NCI-H82 treated with DMSO at 0.1 percent for 48 hours (cell line): ENCODE results near the gene DGLUCY.
"Not testable (repeated sequence)": the region's sequence is repeated elsewhere in the genome, so short reads cannot be mapped to it uniquely, and the experiment has no call there.

Experiments
- DNase-seq: peaks from one replicate; lab custom pipeline; 2025; ENCODE audit not compliant: unreplicated experiment; lab: John Stamatoyannopoulos, UW

Gene DGLUCY

DNA sequence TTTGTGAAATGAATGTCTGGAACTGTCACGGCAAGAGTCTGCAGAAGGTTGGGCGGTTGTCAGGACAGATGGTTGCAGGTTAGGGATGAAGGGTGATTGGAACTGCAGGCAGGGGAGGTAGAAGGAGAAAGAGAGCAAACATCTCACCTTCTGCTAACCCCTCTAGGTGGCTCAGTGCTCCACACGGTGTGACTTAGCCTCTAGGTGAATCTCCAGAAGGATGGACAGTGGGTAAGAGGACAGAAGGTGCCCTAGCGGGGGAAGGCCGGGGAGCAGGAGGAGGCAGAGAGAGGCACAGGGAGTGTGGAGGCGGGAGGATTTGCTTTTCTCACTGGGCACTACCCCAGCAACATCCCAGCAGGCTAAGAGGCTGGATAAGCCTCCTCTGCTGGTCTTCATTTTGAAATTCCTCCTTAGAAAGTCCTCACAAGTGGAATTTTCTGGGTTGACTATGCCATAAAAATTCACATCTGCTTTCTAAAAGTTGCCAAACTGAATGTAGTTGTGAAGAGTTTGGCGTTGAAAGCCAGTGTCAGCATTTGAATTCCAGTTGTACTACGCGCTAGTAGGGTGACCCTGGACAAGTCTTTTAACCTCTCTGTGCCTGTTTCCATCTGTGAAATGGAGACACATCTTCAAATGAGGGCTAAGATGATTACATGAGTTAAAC, 141.3 kb downstream of the DGLUCY start:
- no peak for DNase-seq

DNA sequence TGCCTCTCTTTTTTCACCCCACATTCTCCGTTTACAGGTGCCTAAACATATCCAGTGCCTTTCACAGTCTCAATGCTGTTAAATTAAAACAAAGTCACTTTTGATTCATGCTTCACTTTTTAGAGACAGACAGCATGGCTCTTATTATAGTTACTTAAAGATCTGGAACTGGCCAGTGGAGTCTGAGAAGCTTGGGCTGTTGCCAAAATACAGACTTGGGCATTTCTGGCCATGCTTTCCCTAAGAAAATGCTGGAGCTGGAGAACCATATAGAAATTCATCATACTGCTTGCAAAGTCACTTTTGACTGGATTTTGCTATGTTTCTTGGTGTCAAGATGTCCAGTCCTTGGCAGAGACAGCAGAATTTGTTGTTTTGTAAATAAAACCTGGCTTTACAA, 142.8 kb downstream of the DGLUCY start:
- DNase-seq, result no peak

DNA sequence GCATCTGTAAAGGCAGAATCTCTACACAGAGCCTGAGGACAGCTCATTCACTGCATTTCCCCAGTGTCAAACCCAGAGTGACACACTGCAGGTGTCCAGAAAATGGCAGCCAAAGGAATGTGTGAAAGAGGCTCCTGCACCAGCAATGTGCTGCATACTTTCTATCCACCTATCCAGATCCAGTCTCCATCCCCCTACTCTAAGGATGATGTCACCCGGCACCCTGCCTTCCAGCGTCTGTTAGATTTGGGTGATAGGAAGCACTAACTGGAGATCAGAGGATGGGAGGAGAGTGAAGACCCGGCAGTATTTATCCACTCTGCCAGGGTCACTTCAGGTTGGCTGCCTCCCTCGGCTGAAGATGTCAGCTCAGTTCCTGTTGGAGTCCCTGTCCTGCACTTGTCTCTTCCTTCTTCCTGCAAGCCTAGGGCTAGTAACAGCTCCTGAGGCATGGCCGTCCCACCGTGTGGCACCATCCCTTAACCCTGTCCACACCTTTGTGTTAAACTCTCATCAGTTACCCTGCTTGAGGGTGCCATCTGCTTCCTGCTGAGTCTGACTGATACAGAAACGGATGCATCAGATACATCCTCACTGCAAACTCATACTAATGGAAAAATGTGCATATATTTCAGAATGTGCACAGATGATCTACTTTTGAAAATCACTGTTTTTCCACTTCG, 143.6 kb downstream of the DGLUCY start:
- DNase-seq, result no peak

DNA sequence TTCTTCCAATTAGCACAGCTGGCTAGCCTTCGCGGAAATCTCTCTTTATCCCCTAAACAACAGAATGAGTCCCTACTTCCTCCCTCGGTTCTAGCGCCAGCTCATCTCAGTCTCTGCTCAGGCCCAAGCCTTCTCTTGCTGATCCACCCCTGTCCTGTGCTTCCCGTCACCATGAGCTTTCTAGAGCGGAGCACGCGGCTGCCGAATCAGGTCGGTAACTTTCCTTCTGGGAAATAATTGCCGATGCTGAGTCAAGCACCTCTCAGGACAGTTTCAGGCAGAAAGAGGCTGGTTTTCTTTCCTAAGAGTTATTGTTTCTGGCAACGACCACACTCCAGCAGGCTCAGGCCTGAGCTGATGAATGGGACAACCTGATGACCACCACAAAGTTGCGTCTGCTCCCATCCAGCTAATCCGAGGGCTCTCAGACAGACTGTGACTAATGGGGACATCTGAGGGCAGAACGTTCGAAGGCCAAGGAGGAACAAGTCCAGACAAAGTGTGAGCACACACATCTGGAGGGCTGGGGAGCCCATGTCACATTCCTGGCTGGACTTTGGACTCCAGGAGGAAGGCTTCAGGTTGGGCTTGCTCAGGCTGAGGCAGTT, 144.2 kb downstream of the DGLUCY start:
- no peak for DNase-seq

DNA sequence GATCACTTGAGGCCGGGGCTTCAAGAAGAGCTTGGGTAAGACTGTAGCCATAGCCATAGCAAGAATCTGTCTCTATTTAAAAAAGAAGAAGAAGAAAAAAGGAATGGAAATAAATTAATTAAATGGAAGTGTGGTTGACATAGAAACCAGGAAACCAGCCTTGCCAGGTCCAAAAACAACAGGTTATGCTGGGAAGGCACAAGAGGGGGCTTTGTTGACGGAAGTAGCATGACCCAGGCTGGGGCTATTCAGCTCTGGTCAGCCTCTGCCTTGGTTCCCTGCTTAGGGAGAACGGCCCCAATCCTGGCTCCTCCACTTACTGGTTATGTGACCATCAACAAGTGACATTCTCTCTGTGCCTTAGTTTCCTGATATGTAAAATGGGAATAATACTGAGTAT, 145.0 kb downstream of the DGLUCY start:
- DNase-seq, result no peak

DNA sequence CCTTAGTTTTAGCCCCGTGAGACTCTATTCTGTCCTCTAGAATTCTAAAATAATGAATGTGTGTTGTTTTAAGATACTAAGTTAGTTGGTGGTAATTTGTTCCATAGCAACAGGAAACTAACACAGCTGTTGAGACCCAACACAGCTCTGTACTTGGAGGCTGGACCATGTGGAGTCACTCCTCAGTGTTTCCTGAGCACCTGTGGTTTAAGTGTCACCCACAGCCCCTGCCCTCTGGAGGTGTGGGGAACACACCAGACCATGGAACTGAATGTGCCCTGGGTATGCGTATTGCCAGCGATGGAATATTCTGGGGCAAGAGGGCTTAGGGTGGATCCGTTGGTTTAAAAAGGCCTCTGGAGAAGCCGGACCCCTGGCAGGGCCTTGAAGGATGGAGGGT, 147.2 kb downstream of the DGLUCY start:
- DNase-seq, result no peak

DNA sequence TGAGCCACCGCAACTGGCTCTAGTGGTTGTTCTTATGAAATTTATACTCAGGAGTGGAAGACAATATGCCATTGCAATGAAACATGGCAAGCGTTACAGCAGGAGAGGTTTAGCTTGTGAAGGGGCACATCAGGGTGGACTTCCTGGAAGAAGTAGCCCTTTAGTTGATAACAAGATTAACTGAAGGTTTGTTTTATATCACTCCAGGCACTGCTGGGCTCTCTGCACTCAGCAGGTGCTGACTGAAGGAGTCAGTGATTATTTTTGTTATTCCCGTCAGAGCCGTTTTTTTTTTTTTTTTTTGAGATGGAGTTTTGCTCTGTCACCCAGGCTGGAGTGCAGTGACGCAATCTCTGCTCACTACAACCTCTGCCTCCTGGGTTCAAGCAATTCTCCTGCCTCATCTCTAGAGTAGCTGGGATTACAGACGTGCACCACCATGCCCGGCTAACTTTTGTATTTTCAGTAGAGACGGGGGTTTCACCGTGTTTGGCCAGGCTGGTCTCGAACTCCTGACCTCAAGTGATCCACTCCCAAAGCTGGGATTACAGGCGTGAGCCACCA, 148.2 kb downstream of the DGLUCY start:
- DNase-seq, result no peak

DNA sequence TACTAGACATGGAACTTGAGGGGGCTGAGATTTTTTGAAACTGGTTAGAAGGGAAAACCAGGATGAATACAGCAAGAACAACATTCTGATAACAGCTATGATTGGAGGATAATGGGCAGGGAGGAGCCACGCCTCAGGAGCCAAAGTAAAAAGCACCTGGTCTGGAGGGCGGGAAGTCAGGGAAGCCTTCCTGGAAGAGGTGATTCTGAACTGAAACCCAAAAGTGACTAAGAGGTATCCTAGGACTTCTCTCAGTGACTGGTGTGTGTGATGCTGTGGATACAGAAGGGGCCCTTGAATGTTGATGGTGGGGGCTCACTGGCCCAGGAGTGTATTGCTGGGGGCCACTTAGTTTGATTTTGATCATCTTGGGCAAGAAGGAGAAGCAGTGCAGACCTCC, 149.5 kb downstream of the DGLUCY start:
- no peak for DNase-seq

DNA sequence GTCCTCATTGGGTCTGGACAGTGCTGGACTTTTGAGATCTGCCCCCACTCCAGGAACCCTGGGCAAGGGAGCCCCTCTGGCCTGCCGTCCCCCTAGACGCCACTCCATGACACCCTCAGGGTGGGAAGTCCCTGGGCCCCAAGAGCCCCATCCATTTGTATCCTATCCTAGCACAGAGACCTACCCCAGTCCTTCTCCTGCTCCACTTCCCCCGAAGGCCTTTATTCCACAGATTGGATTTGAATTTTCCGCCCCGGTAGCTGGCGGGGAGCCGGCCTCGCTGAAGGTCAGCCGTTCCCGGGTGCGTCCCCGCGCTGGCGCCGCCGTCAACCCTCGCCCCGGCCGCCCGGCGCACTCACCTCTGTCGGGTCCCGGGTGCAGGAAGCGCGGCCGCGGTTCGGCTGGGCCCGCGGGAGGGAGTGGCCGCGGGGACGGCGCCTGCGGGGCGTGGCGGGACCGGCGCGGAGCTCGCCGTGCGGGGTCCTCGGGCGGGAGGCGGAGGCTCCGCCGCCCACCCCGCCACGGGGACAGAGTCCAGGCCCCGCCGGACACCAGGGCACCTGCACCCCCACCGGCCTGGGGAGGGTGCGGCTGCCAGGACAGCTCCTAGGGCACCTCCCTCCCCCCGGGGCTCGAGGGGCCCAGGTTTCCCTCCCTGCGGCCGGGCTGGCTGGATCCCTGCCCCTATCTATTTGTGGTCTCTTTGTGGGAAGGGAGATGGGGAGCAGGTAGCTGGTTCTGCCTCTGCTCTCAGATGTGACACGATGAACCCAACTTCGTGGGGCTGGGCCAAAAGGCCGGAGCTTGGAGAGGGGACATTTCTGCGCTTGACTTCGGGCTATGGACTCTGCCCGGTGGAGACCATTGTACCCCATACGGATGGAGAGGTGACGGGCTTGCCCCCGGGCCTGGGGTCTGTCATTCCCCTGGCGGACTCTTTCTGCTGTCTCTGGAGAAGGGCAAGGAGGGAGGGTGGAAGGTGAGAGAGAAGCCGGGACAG, 150.6 kb downstream of the DGLUCY start:
- DNase-seq, result no peak

DNA sequence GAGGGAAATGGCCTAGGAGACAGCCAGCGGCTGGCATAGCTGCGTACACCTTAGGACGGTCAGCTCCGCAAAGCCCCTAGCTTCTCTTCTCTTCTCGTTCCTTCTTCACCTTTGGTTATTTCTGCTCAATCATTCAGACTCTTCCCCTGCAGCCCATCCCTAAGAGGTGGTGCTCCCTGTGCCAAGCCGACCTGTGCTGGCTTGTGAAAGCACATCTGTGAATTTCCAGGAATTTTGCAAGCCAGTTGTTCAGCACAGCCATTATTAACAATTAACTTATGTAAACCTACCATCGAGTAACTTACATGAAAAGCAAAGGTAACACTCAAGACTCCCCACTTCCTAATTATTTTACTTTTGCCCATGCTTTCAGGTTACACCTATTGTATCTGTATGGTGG, 151.5 kb downstream of the DGLUCY start:
- no peak for DNase-seq

DNA sequence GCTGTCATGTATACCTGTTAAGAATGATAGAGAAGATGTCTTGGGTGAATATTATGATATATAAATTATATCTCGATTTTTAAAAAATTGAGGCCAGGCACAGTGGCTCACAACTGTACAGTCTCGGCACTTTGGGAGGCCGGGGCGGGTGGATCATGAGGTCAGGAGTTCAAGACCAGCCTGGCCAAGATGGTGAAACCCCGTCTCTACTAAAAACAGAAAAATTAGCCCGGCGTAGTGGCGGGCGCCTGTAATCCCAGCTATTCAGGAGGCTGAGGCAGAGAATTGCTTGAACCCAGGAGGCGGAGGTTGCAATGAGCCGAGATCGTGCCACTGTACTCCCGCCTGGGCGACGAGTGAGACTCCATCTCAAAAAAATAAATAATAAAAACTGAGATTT, 152.4 kb downstream of the DGLUCY start:
- DNase-seq, result not testable (repeated sequence)

DNA sequence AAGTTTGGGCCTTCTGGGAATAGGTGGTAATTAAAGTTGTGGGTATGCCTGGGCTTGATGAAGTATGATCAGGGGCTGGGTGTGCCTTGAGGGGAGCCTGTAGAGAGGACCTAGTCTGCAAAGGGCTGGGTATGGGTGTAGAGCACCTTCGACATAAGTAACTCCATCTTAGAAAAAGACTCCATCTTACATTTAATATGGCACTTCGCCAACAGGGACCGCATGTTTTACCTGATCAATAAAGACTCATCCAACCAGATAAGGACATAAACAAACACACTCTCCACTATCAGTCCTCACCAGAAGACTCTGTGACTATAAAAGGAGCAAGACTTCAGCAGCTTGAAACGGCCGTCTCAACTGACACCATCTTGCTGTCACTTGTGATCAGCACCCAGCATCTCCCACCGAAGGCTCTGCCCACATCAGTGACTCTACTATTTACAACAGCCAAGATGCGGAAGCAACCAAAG, 154.1 kb downstream of the DGLUCY start:
- DNase-seq, result no peak

DNA sequence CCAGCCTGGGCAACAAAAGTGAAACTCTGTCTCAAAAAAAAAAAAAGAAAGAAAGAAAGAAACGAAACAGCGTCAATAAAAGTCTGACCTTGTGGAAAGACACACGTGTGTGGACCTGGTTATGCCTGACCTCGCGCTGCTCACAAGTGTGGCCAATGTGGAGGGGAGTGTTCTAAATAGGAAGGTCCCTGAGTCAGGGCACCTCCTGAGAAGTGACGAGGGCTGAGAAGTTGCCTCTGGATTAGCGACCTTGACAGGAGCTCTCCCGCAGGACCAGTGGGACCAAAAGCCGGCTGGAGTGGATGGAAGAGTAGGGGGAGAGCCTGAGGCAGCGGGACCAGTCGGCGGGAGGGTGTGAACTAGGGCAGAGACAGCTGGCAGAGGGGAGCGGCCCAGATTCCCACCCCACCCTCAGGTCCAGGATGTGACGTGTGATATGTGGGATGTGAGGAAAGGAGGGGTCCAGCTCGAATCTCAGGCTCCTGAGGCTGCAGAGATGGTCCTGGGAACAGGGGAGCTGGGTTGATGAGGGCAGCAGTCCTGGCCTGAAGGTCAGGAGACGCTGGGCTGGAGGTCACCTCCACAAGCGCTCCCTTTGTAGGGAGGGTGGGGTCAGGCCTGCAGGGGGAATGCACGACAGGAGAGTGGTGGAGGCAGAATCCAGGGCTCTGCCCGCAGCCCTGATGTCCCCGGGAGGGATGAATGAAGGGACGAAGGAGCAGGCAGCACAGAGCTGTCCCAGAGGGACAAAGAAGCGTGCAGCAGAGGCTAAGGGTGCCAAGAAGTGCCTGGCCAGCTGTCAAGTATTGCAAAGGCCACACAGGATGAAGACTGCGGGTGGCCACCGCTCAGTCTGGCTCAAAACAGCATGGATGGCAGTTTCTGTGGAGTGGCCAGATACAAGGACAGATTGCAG, 155.5 kb downstream of the DGLUCY start:
- no peak for DNase-seq

DNA sequence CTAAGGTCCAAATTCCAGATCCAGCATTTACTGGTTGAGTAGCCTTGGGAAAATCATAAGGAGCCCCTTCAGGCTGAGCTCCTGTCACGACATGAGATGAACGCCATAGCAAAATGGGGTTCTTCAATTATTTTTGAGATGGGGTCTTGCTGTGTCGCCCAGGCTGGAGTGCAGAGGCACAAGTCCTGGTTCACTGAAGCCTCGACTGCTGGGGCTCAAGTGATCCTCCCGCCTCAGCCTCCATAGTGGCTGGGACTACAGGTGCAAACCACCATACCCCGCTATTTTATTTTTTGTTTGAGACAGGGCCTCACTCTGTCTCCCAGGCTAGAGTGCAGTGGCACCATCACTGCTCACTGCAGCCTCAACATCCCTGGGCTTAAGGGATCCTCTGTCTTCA, 156.3 kb downstream of the DGLUCY start:
- no peak for DNase-seq

DNA sequence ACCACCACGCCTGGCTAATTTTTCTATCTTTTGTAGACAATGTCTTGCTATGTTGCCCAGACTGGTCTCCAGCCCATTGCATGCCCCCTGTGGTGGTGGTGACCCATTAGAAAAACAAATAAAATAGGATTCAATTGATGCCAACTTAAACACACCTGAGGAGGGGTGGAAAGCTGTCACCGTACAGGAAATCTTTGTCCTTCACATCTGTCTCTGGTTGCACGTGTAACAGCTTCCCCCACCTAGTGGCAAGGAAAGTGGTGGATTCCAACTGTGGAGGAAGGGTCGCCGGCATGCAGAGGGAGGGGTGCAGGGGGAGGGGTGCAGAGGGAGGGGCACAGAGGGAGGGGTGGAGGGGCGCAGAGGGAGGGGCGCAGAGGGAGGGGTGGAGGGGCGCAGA, 156.7 kb downstream of the DGLUCY start:
- DNase-seq, result no peak

DNA sequence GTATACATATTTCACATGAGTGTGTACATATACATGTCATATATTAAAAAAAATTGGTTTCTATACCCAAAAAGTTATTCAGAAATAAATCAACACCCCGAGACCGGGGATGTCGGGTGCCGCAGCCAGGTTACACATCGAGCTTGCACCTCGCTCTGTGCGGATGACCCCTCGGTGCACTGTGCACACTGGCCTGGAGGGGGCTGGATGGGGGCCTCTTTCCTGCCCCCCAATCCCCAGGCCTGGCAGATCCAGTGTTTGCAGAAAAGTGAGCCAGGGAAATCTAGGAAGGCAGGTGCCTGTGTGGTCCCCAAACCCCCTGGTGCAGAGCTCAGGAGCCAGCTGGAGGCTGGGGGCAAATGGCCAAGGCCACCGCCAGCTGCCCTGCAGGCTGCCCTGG, 157.8 kb downstream of the DGLUCY start:
- no peak for DNase-seq

DNA sequence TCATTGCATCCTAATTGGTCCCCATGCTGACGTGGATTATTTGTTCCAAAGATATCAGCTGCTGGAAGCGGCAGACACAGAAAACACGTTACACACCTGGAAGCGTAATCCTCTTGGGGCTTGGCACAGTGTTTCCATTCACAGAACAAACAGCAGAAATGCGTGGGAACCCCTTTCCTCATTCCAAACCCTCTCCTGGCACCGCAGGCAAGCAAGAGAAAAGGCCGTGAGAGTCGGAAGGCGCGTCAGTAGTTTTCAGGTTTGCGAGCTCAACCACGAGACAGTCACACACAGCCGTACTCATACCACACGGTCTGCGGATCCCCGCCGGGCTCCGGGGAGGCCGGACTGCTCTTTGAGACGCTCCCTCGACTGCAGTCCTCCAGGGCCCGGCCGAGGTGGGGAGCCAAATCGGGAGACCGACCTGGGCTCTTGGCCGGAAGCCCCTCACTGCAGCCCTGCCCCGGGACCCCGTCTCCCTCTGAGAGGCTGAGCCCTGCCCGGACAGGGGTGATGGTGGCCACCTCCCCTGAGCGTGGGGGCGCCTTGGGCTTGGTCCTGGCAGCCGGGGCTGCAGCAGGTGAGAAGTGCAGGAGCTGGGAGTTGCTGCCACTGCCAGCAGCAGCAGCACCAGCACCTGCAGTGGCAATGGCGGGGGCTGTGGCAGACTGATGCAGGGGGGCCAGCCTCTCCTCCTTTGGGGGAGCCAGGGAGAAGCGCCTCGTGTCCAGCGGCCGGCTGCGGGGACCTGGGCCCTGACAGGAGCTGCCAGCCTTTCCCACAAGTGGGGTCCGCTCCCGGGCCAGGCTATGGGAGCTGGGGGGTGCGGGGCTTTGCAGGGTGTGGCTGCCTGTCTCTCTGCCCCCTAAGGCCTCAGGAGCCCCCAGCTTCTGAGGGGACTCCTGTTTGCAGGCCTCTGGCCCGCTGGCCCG, 158.7 kb downstream of the DGLUCY start:
- DNase-seq, result no peak

DNA sequence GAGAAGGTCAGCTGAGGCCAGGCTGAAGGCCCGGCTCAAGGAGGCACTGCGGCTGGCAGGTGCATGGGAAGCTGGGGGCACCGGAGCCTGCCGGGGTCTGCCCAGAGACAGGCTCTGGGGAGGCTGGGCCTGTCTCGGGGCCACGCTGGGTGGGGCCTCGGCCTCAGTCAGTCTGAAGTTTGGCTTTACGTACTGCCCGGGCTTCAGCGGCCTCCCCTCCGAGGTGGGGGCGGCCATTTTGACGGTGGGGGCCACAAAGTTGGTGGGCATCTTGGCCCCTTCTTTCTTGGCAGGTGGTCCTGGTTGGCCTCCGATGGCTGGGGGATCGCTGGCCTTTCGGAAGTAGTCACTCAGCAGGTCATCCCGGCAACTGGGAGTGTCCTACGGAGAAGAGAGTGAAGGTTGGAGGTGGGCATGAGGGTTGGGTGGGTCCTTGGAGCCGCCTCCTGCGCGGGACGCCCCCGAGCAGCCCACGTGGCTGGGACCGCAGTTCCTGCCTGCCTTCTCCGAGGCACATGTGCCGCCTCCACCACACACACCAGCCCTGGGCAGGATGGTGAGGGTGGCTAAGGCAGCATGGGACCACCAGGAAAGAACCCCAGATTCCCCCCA, 159.5 kb downstream of the DGLUCY start:
- no peak for DNase-seq
